Osteocyte (in vitro differentiated cells): ENCODE data around the gene OR10H3. TPM values are rescaled to one million over a fixed set of nuclear protein-coding genes. Genes with fewer than 3 reads are reported as not detected.

Experiments
- DNase-seq: peaks from one replicate; pipeline ENCODE4 v3.0.0; 2021; ENCODE audit warnings: mixed read lengths; ENCODE audit not compliant: unreplicated experiment; ENCODE audit errors: extremely low spot score
- H3K27ac Mint-ChIP-seq: one replicate; pipeline ENCODE4 v1.8.0; 2021; ENCODE audit warnings: mild to moderate bottlenecking, mixed read lengths; ENCODE audit not compliant: unreplicated experiment
- H3K27me3 Mint-ChIP-seq: one replicate; pipeline ENCODE4 v1.8.0; 2021; ENCODE audit warnings: mixed read lengths; ENCODE audit not compliant: unreplicated experiment
- H3K36me3 Mint-ChIP-seq: one replicate; pipeline ENCODE4 v1.8.0; 2021; ENCODE audit warnings: mixed read lengths; ENCODE audit not compliant: unreplicated experiment
- H3K4me1 Mint-ChIP-seq: one replicate; pipeline ENCODE4 v1.8.0; 2021; ENCODE audit warnings: mixed read lengths; ENCODE audit not compliant: unreplicated experiment
- H3K4me3 Mint-ChIP-seq: one replicate; pipeline ENCODE4 v1.8.0; 2021; ENCODE audit warnings: mild to moderate bottlenecking, moderate library complexity, mixed read lengths; ENCODE audit not compliant: unreplicated experiment
- H3K9me3 Mint-ChIP-seq: one replicate; pipeline ENCODE4 v1.8.0; 2021; ENCODE audit warnings: mixed read lengths; ENCODE audit not compliant: unreplicated experiment
- total RNA-seq: library from RNA; stranded (reverse); gene quantifications from 2 replicates; pipeline ENCODE4 v1.2.1, GENCODE V29; 2021
- TF ChIP-seq, protein P1 (sequence below): fragments of 200-600 bp; sonication (generic); IDR thresholded peaks from 2 replicates; pipeline ENCODE4 v1.5.0; 2021; ENCODE audit warnings: antibody characterized with exemption, mild to moderate bottlenecking, moderate library complexity

OR10H3 gene
- total RNA-seq, 1 donor from 2014 or later: not detected

GRCh38 chr19:15730538-15730937, 7.2 kb upstream of the OR10H3 start:
- Mint-ChIP-seq H3K9me3 (peaks cover 31% of the 10 kb centered on the region), H3K4me1 (no peaks in the 10 kb centered on the region)

DNA sequence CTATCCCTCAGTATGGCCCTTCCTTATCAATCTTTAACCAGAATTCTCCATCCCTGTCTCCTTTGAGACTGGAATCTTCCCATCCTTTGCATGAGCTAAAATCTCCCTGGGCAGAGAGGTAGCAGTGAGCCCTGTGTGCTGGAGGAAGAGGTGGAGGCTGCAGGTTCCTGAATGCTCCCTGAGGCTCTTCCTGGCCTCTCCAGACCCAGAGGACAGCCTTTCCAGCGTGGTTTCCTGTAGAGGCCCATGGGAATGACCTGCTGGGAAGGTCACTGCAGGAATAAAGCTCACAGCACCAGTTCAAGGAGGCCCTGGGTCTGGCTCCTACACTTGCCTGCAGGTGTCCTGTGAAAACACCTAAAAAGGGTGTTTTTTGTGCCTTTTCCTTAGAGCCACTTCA, 5.4 kb upstream of the OR10H3 start:
- H3K36me3 Mint-ChIP-seq: no peaks in the 10 kb centered on the region

More at GRCh38 chr19:15730538-15730937, 7.2 kb upstream of the OR10H3 start:
- TF ChIP-seq, protein P1, sequence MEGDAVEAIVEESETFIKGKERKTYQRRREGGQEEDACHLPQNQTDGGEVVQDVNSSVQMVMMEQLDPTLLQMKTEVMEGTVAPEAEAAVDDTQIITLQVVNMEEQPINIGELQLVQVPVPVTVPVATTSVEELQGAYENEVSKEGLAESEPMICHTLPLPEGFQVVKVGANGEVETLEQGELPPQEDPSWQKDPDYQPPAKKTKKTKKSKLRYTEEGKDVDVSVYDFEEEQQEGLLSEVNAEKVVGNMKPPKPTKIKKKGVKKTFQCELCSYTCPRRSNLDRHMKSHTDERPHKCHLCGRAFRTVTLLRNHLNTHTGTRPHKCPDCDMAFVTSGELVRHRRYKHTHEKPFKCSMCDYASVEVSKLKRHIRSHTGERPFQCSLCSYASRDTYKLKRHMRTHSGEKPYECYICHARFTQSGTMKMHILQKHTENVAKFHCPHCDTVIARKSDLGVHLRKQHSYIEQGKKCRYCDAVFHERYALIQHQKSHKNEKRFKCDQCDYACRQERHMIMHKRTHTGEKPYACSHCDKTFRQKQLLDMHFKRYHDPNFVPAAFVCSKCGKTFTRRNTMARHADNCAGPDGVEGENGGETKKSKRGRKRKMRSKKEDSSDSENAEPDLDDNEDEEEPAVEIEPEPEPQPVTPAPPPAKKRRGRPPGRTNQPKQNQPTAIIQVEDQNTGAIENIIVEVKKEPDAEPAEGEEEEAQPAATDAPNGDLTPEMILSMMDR: no peak
- Mint-ChIP-seq H3K36me3 (no peaks in the 10 kb centered on the region), H3K4me3 (no peak overlapping the region), H3K27me3 (no peaks in the 10 kb centered on the region), H3K27ac (no peak overlapping the region)
- DNase-seq: no peak

GRCh38 chr19:15733895-15734294, 3.9 kb upstream of the OR10H3 start:
- no peaks in the 10 kb centered on the region for H3K36me3 Mint-ChIP-seq
- no peaks in the 10 kb centered on the region for H3K4me1 Mint-ChIP-seq
- no peaks in the 10 kb centered on the region for H3K27me3 Mint-ChIP-seq
- H3K4me3 Mint-ChIP-seq: no peak overlapping the region
- DNase-seq: no peak
- TF ChIP-seq, protein P1: no peak
- H3K9me3 Mint-ChIP-seq: peaks cover 28% of the 10 kb centered on the region
- H3K27ac Mint-ChIP-seq: no peak overlapping the region

More for the DNA sequence above, 5.4 kb upstream of the OR10H3 start:
- no peak for DNase-seq
- H3K9me3 Mint-ChIP-seq: peaks cover 24% of the 10 kb centered on the region
- no peaks in the 10 kb centered on the region for H3K4me1 Mint-ChIP-seq
- H3K4me3 Mint-ChIP-seq: no peak overlapping the region
- TF ChIP-seq, protein P1: no peak
- H3K27me3 Mint-ChIP-seq: no peaks in the 10 kb centered on the region
- H3K27ac Mint-ChIP-seq: no peak overlapping the region

GRCh38 chr19:15740785-15741184, 3.0 kb downstream of the OR10H3 start:
- H3K4me3 Mint-ChIP-seq: no peak overlapping the region
- DNase-seq: no peak
- no peaks in the 10 kb centered on the region for H3K4me1 Mint-ChIP-seq
- peaks cover 33% of the 10 kb centered on the region for H3K9me3 Mint-ChIP-seq
- no peaks in the 10 kb centered on the region for H3K36me3 Mint-ChIP-seq
- no peak overlapping the region for H3K27ac Mint-ChIP-seq
- TF ChIP-seq, protein P1: no peak
- H3K27me3 Mint-ChIP-seq: no peaks in the 10 kb centered on the region

- Mint-ChIP-seq H3K4me1 (no peaks in the 10 kb centered on the region), H3K4me3 (no peak overlapping the region), H3K27me3 (no peaks in the 10 kb centered on the region), H3K36me3 (no peaks in the 10 kb centered on the region), H3K27ac (no peak overlapping the region), H3K9me3 (peaks cover 11% of the 10 kb centered on the region)
- no peak for DNase-seq
- TF ChIP-seq, protein P1: no peak
Measured at GRCh38 chr19:15748239-15748638, 10.5 kb downstream of the OR10H3 start.
